Adrenal gland (tissue), 12 donors: ENCODE results near the gene ERI3. TPM values are rescaled to one million over a fixed set of nuclear protein-coding genes. Genes with fewer than 3 reads are reported as not detected.

Experiments used
- DNase-seq, 7 donors: peaks; one replicate each; pipeline ENCODE4 v3.0.0-alpha.2; 2019 to 2020
- H3K27ac ChIP-seq, 5 donors: fragments of 200-600 bp; sonication (generic) in 4 of 5; 1 replicate in 3 of 5; 2 replicates in 2 of 5; pipeline versions ENCODE4 v1.5.1 to v1.8.0; 2016 to 2020; ENCODE audit warnings: mild to moderate bottlenecking in 1 of 5
- H3K27me3 ChIP-seq: fragments of 200-600 bp; 2 replicates; pipeline ENCODE4 v1.8.0; 2021
- H3K36me3 ChIP-seq, 2 donors: fragments of 200-600 bp; replicated peaks in 1 of 2; 1 replicate in 1 of 2; 2 replicates in 1 of 2; pipeline versions ENCODE4 v1.5.1 to v1.8.0; 2018 to 2022
- H3K4me1 ChIP-seq, 2 donors: fragments of 200-600 bp; replicated peaks in 1 of 2; 1 replicate in 1 of 2; 2 replicates in 1 of 2; pipeline versions ENCODE4 v1.5.1 to v1.8.0; 2018 to 2021
- H3K4me3 ChIP-seq, 4 donors: fragments of 200-600 bp; sonication (generic) in 3 of 4; one replicate each; pipeline ENCODE4 v1.5.1; 2016 to 2018
- H3K9me3 ChIP-seq, 3 donors: fragments of 200-600 bp; sonication (generic) in 1 of 3; replicated peaks in 1 of 3; 1 replicate in 2 of 3; 2 replicates in 1 of 3; pipeline versions ENCODE4 v1.5.1 to v1.8.0; 2016 to 2021
- POLR2A ChIP-seq, 2 donors: fragments of 450-650 bp; IDR thresholded peaks; one replicate each; pipeline ENCODE4 v1.6.1; 2017; ENCODE audit warnings: antibody characterized with exemption in 2 of 2, mild to moderate bottlenecking in 2 of 2, moderate library complexity in 1 of 2
- WGBS, 4 donors: extraction: QIAGEN DNeasy Blood & Tissue Kit in 2 of 4; methylation state at CpG; one replicate each; pipeline versions ENCODE4 v1.1.5 to v1.1.7; 2013 to 2017; 5-methylcytosine and 5-hydroxymethylcytosine counted together
- intact Hi-C, 2 donors: fragments of 100-400 bp; cut with DNase I; formaldehyde crosslinking; loops; one replicate each; pipeline versions ENCODE4 v1.14.1 to v1.15.0; 2022 to 2023
- polyA plus RNA-seq, 3 donors: library from polyadenylated mRNA; stranded (reverse); fragments of 200-250 nt in 2 of 3; fragments of 350-450 nt in 1 of 3; fragmentation: Illumina TruSeq in 1 of 3; extraction: RNeasy Lipid Tissue Mini Kit (QIAGEN cat#74804) in 1 of 3; gene quantifications; one replicate each; pipeline ENCODE4 v1.2.3, GENCODE V29; 2013 to 2014
- total RNA-seq, 9 donors: library from RNA; depleted of rRNA in 4 of 9; stranded (reverse); fragments of >200 nt in 4 of 9; fragments of 120-200 nt in 1 of 9; fragmentation: NEBNext Ultra II Directional in 1 of 9; extraction: Animal tissue kit (Norgen Biotek cat#: 25700) in 1 of 9; gene quantifications; one replicate each; pipeline versions ENCODE4 v1.1.0 to v1.2.4, GENCODE V29; 2013 to 2023
- TF ChIP-seq, protein P1 (sequence below), 6 experiments: fragments of 450-650 bp in 4 of 6; fragments of 200-600 bp in 2 of 6; sonication (generic) in 1 of 6; IDR thresholded peaks; 1 replicate in 5 of 6; 2 replicates in 1 of 6; pipeline versions ENCODE4 v1.5.1 to v1.8.0; 2016 to 2021; ENCODE audit warnings: antibody characterized with exemption in 6 of 6, mild to moderate bottlenecking in 2 of 6, moderate library complexity in 1 of 6
- donor health status: healthy with polysubstance abuse.
- donor health status: Bipolar disorder and iron deficiency.
- donor health status: DM: yes; HTN: yes; CAD: no.
- donor health status: DM: no; HTN: no; CAD: no.
- donor health status: DM: no; HTN: no; CAD: no.
- donor health status: DM: yes; HTN: yes; CAD: no.

Gene ERI3
- total and polyA plus RNA-seq, 12 donors: 33.8 to 68.4 (median 46.7) TPM

DNA sequence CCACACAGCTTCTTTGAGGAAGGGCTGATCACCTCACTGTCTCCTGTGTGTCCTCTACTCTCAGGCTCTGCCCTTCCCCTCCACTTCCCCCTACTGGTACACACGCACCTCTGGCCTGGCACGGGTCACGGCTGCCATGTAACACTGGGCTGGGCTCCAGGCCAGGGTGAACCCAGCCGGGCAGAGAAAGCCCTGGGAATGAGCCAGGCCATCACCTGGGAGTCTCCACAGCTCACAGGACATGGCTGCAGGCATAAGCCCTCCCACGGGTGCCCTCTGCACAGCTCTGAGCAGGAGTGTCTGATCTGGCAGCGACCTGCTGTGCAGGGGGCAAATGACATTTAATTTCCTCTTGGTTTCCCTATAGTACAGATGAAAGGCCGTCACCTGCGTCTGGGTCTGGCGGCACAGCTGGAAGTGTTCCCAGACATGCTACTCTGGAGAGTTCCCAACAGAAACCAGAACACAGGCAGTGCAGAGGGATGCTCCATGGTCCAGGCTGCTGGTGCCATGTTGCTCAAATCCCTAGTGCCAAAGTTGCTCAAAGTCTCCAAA, 61.2 kb downstream of the ERI3 start:
- TF ChIP-seq POLR2A (IDR thresholded peaks at IDR 0.05): no peak
- TF ChIP-seq, protein P1, sequence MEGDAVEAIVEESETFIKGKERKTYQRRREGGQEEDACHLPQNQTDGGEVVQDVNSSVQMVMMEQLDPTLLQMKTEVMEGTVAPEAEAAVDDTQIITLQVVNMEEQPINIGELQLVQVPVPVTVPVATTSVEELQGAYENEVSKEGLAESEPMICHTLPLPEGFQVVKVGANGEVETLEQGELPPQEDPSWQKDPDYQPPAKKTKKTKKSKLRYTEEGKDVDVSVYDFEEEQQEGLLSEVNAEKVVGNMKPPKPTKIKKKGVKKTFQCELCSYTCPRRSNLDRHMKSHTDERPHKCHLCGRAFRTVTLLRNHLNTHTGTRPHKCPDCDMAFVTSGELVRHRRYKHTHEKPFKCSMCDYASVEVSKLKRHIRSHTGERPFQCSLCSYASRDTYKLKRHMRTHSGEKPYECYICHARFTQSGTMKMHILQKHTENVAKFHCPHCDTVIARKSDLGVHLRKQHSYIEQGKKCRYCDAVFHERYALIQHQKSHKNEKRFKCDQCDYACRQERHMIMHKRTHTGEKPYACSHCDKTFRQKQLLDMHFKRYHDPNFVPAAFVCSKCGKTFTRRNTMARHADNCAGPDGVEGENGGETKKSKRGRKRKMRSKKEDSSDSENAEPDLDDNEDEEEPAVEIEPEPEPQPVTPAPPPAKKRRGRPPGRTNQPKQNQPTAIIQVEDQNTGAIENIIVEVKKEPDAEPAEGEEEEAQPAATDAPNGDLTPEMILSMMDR (IDR thresholded peaks at IDR 0.05): peak in 1 of 6 experiments; percentile 14
- peak overlapping the region in 2 of 5 donors; percentile 9 to 29 for H3K27ac ChIP-seq
- H3K4me1 ChIP-seq: peaks cover 0 to 4% of the 10 kb centered on the region in 2 donors
- H3K9me3 ChIP-seq: no peaks in the 10 kb centered on the region
- WGBS, 4 donors: 33 to 49% (median 38%) methylated on average over 4 to 9 of the region's 9 CpGs
- H3K36me3 ChIP-seq: peaks cover 0 to 12% of the 10 kb centered on the region in 2 donors
- DNase-seq: peak; percentile 20 to 83 (median 45)
- H3K4me3 ChIP-seq: no peak overlapping the region
- no peaks in the 10 kb centered on the region for H3K27me3 ChIP-seq
- intact Hi-C loops: no loop called here

DNA sequence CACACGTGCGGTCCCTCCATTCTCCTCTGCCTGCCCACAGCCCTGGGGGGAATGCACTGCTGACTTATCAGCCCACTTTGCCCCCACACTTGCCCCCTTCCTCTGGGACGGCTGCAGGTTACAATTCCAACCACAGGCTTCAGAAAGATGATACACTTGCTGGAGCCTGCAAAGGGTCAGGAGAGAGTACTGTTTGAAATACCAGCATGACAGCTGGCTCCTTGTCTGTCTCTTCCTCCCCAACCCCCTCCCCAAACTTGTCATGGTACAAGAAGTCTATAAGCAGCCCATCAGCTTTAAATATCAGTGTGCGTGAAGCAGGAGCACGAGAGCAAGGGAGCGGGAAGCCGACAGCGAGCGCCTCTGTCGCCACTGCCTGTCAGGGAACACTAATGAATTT, 62.4 kb downstream of the ERI3 start:
- Histone ChIP-seq H3K36me3 (peaks cover 0 to 5% of the 10 kb centered on the region in 2 donors), H3K4me3 (no peak overlapping the region), H3K9me3 (no peaks in the 10 kb centered on the region), H3K27me3 (no peaks in the 10 kb centered on the region), H3K27ac (no peak overlapping the region), H3K4me1 (peaks cover 0 to 4% of the 10 kb centered on the region in 2 donors)
- TF ChIP-seq, protein P1 (IDR thresholded peaks at IDR 0.05): no peak
- no peak for TF ChIP-seq POLR2A (IDR thresholded peaks at IDR 0.05)
- WGBS, 4 donors: 95 to 98% (median 96%) methylated on average over 9 to 10 of the region's 10 CpGs
- no peak for DNase-seq
- intact Hi-C loops: no loop called here

DNA sequence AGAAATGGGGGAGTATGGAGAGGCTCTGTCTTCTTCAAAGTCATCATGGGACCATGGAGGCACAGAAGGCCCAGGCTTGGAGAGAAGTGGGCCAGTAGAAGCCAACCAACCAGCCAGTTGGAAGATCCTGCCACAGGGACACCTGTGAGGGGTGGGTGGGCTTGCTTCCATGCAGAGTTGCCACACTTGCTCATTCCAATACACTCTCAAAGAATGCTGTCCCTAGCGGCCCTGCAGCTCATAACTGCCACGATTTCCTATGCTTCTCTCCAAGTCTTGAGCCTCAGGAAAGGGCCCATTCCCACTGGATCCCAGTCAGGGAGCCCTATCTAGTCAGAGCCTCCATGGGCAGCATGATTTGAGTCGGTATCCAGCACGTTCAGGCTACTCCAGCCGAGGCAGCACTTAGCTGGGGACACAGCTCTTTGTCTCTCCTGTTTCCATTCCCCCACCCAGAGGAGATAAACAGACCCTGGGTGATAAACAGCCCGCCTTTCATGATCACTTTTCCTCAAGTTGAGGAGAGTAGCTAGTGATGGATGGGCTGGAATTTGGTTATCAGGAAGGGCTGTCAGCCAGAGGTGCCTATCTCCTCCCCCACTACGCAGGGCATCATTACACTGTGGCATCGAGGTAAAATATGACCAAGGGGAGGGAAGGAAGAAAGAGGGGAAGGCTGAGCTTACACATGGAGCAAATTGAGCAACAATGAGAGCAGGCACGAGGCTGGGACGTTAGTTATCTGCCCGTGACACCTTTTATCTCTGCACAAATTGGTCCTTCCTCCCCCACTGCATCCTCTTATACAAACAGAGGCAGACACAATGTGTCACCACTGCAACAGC, 64.6 kb downstream of the ERI3 start:
- TF ChIP-seq, protein P1 (IDR thresholded peaks at IDR 0.05): no peak
- TF ChIP-seq POLR2A (IDR thresholded peaks at IDR 0.05): no peak
- H3K27ac ChIP-seq: no peak overlapping the region
- no peaks in the 10 kb centered on the region for H3K9me3 ChIP-seq
- 78 to 85% (median 83%) methylated on average over 10 to 11 of the region's 11 CpGs for WGBS, 4 donors
- no peaks in the 10 kb centered on the region for H3K36me3 ChIP-seq
- DNase-seq: no peak
- H3K4me3 ChIP-seq: no peak overlapping the region
- intact Hi-C loops: no loop called here
- no peaks in the 10 kb centered on the region for H3K27me3 ChIP-seq
- H3K4me1 ChIP-seq: peaks cover 0 to 4% of the 10 kb centered on the region in 2 donors

DNA sequence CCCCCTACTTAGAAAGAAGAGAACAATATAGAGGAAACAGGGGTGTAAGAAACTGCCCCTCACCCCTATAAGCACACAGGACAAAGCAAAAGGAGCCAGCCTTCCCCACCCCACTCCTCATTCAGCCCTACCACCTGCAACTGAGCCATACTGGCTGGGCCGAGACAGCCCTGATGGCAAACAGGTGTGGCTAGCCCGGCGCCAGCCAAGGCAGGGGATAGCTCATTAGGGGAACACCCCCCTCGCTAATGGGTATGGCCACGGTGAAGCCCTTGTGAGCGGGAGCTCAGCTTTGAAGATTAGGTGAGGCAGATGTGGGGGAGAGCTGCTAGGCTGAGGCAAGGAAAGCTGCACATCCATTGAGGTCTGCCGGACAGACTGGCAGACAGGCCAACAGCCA, 65.5 kb downstream of the ERI3 start:
- 81 to 91% (median 90%) methylated on average over 3 to 7 of the region's 7 CpGs for WGBS, 4 donors
- no peak for TF ChIP-seq POLR2A (IDR thresholded peaks at IDR 0.05)
- TF ChIP-seq, protein P1 (IDR thresholded peaks at IDR 0.05): no peak
- Histone ChIP-seq H3K27me3 (no peaks in the 10 kb centered on the region), H3K9me3 (no peaks in the 10 kb centered on the region), H3K4me1 (peaks cover 0 to 4% of the 10 kb centered on the region in 2 donors), H3K36me3 (no peaks in the 10 kb centered on the region), H3K4me3 (no peak overlapping the region), H3K27ac (no peak overlapping the region)
- intact Hi-C loops: no loop called here
- no peak for DNase-seq
